ENCODE data around the gene NRROS. TPM values are rescaled to one million over a fixed set of nuclear protein-coding genes. Genes with fewer than 3 reads are reported as not detected.
"Not testable (repeated sequence)": the region's sequence is repeated elsewhere in the genome, so short reads cannot be mapped to it uniquely, and the experiment has no call there.

NRROS gene
- total RNA-seq, 4 donors from 2014 or later, result 8.6 to 16.4 (median 12.7) TPM

DNA sequence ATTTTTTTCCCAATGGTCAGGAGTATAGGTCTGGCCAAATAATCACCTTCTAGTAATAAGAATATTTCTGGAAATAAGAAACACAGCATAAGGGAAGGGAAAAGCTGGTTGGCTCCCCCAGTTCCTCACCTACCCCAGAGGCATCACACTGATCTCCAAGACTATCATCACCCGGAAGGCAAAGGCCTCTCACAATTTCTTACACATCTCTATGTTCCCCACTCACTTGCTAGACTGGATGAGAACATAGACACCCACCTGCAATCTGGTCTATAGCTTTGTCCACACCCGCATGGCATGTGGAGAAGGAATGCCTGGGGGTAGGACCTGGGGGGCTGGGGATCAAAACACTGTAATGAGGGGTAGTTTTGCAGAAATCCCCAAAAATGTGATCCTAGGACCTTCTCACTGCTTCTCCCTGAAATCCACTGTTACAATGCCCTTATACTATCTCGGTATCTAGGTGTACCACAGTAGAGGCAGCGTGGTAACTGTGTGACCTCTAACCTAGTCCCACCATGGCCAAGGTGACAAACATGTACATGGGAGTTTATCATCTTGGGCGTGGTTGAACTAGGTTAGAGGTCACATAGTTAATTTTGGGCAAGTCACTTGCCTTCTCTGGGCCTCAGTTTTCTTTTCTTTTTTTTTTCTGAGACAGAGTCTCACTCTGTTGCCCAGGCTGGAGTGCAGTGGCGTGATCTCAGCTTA is 29.5 kb upstream of the NRROS start:
- Histone ChIP-seq H3K27me3 (no peaks in the 10 kb centered on the region), H3K9me3 (peaks cover 0 to 5% (median 0%) of the 10 kb centered on the region in 4 donors), H3K36me3 (no peaks in the 10 kb centered on the region), H3K4me1 (peaks cover 0 to 16% (median 4%) of the 10 kb centered on the region in 4 donors), H3K4me3 (no peak overlapping the region), H3K27ac (peak overlapping the region in 3 of 4 donors; percentile 59 to 75 (median 60))
- DNase-seq (ENCODE audit: low spot score in 2 of 2), result no peak
- 86 to 88% methylated on average over 6 of the region's 6 CpGs for WGBS, 2 donors
- no peak for TF ChIP-seq POLR2A (IDR thresholded peaks at IDR 0.05)

- no peak for DNase-seq (ENCODE audit: low spot score in 2 of 2)
- H3K27me3 ChIP-seq, result no peaks in the 10 kb centered on the region
- no peak overlapping the region for H3K4me3 ChIP-seq
- H3K36me3 ChIP-seq, result no peaks in the 10 kb centered on the region
- H3K27ac ChIP-seq, result peak overlapping the region in 1 of 4 donors; percentile 63
- WGBS, 2 donors, result 65 to 70% methylated on average over 10 of the region's 10 CpGs
- H3K4me1 ChIP-seq, result peaks cover 0 to 16% (median 4%) of the 10 kb centered on the region in 4 donors
- TF ChIP-seq POLR2A (IDR thresholded peaks at IDR 0.05) (no peak), EP300 (IDR thresholded peaks at IDR 0.05) (no peak), CTCF (IDR thresholded peaks at IDR 0.05) (no peak)
- peaks cover 0 to 5% (median 0%) of the 10 kb centered on the region in 4 donors for H3K9me3 ChIP-seq
Observed at GRCh38 chr3:196611761-196612483, 27.6 kb upstream of the NRROS start.

DNA sequence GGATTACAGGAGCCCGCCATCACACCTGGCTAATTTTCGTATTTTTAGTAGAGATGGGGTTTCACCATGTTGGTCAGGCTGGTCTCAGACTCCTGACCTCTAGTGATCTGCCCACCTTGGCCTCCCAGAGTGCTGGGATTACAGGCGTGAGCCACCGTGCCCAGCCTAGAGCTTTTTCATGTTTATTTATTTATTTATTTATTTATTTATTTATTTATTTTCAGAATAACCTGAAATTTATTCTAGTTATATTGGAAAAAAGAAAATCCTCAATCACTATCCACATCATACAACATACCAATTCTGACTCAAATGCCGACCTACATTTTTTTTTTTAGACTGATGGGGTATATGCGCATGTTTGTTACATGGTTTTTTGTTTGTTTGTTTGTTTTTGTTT is 24.3 kb upstream of the NRROS start:
- H3K27me3 ChIP-seq; H3K9me3 ChIP-seq; H3K4me3 ChIP-seq; H3K36me3 ChIP-seq; H3K27ac ChIP-seq; DNase-seq (ENCODE audit: low spot score in 2 of 2): not testable (repeated sequence)
- H3K4me1 ChIP-seq, result peaks cover 0 to 19% (median 8%) of the 10 kb centered on the region in 4 donors
- 91 to 93% methylated on average over 6 of the region's 6 CpGs for WGBS, 2 donors

- WGBS, 2 donors, result 72 to 73% methylated on average over 5 of the region's 5 CpGs
- H3K4me3 ChIP-seq, result no peak overlapping the region
- H3K27ac ChIP-seq, result peak overlapping the region in 2 of 4 donors; percentile 26 to 28
- no peaks in the 10 kb centered on the region for H3K36me3 ChIP-seq
- no peak for DNase-seq (ENCODE audit: low spot score in 2 of 2)
- peaks cover 0 to 22% (median 13%) of the 10 kb centered on the region in 4 donors for H3K4me1 ChIP-seq
- no peak for TF ChIP-seq POLR2A (IDR thresholded peaks at IDR 0.05)
- no peak for TF ChIP-seq CTCF (IDR thresholded peaks at IDR 0.05)
- TF ChIP-seq EP300 (IDR thresholded peaks at IDR 0.05), result no peak
- no peaks in the 10 kb centered on the region for H3K9me3 ChIP-seq
- no peaks in the 10 kb centered on the region for H3K27me3 ChIP-seq
Observed at GRCh38 chr3:196617256-196617655, 22.2 kb upstream of the NRROS start.

DNA sequence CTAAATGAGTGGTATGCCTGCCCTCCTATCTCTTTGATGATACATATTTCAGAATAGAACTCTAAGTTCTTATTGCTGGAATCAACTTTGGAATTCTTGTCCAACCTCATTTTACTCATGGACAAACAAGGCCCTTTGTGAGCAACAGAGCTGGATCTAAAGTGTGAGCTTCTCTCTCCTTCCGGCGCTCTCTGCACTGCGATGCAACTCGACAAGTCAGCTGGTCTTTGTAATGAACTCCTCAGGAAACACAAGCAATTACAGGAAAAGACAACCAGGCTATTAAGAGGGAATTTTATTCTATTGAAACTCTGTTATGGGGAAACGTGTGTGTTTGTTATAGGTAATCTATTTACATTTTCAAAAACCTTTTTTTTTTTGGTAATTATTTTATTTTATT is 20.3 kb upstream of the NRROS start:
- TF ChIP-seq CTCF (IDR thresholded peaks at IDR 0.05) (no peak), EP300 (IDR thresholded peaks at IDR 0.05) (peak in 1 of 2 donors; percentile 40)
- Histone ChIP-seq H3K27me3 (no peaks in the 10 kb centered on the region), H3K4me3 (no peak overlapping the region), H3K27ac (peak overlapping the region in 3 of 4 donors; percentile 22 to 89 (median 83)), H3K36me3 (no peaks in the 10 kb centered on the region), H3K4me1 (peaks cover 0 to 36% (median 28%) of the 10 kb centered on the region in 4 donors), H3K9me3 (no peaks in the 10 kb centered on the region)
- 11 to 23% methylated on average over 5 of the region's 5 CpGs for WGBS, 2 donors
- no peak for DNase-seq (ENCODE audit: low spot score in 2 of 2)

GRCh38 chr3:196619627-196620026 is 19.9 kb upstream of the NRROS start:
- H3K9me3 ChIP-seq; H3K4me3 ChIP-seq; H3K27me3 ChIP-seq; H3K36me3 ChIP-seq; DNase-seq (ENCODE audit: low spot score in 2 of 2): not testable (repeated sequence)
- 30 to 31% methylated on average over 3 to 4 of the region's 5 CpGs for WGBS, 2 donors
- Histone ChIP-seq H3K27ac (peak overlapping the region; percentile 34 to 89 (median 72)), H3K4me1 (peaks cover 0 to 40% (median 30%) of the 10 kb centered on the region in 4 donors)

All from tibial nerve (tissue), 4 donors.